Subcutaneous adipose tissue (tissue), 4 donors: Measurements from ENCODE around the gene ATP5PF. TPM values are rescaled to one million over a fixed set of nuclear protein-coding genes. Genes with fewer than 3 reads are reported as not detected.

Source experiments
- CTCF ChIP-seq: fragments of 450-650 bp; IDR thresholded peaks from one replicate; pipeline ENCODE4 v1.5.1; 2016; ENCODE audit warnings: low read depth, mild to moderate bottlenecking, control low read depth, antibody characterized with exemption, moderate library complexity
- total RNA-seq, 4 donors: library from RNA; depleted of rRNA; stranded (reverse); fragments of >200 nt; gene quantifications; one replicate each; pipeline ENCODE4 v1.1.0, GENCODE V29; 2016

ATP5PF gene
- total RNA-seq, 4 donors from 2014 or later, result 103 to 310 (median 116) TPM

- TF ChIP-seq CTCF, result no peak
Observed at GRCh38 chr21:25737421-25737820, 2.7 kb upstream of the ATP5PF start.

- no peak for TF ChIP-seq CTCF
Observed at GRCh38 chr21:25735646-25736597, 1.2 kb upstream of the ATP5PF start.

- TF ChIP-seq CTCF, result no peak
Observed at GRCh38 chr21:25734654-25734903, 125 bp downstream of the ATP5PF start.

GRCh38 chr21:25733859-25734653, 648 bp downstream of the ATP5PF start:
- no peak for TF ChIP-seq CTCF

- TF ChIP-seq CTCF, result no peak
Observed at GRCh38 chr21:25732091-25732760, 2.5 kb downstream of the ATP5PF start.

- no peak for TF ChIP-seq CTCF
Observed at GRCh38 chr21:25722631-25723030, 12.1 kb downstream of the ATP5PF start.

- TF ChIP-seq CTCF, result no peak
Observed at GRCh38 chr21:25721987-25722386, 12.7 kb downstream of the ATP5PF start.
